ENCODE results near the gene HOXD9.

Gene HOXD9

GRCh38 chr2:176111846-176112374 is 10.6 kb upstream of the HOXD9 start:
- no peak for DNase-seq

GRCh38 chr2:176112375-176113302 is 9.9 kb upstream of the HOXD9 start:
- no peak for DNase-seq

DNA sequence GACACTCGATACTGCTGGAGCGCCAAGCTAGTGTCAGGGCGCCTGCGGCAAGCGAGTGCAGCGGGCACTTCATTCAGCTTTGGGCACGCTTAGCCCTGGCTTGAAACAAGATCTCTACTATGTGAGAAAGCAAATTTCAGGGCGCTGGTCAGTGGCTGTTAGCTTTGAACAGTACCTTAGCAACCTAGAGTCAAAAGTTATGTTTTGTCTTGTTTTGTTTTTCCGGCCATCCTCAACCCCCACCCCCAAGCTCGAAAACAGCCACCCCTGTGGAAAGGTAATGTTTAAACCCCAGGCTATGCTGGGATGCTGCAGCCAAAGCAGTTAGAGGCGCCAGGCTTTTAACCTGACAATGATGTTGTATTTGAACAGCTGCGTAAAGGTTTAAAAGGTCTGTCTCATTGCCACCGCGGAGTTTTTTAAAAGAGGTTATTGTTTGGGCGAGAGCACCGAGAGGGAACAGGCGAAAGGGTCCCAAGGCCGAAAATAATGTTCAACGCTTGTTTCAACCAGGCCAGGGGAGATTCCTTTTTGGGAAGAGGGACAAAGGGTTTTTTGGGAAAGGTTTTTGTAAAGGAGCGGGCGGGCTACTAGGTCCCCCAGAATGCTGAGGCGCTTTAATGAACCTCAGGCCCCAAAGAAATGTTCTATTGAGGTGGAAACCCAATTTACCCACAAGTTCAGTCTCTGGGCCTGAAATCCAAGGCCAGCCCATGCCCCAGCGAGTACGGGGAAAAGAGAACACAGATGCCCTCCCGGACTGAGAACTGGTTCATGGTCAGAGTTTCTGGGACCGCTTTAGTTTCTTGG is 8.2 kb upstream of the HOXD9 start:
- no peak for DNase-seq

- no peak for DNase-seq
Observed at GRCh38 chr2:176114930-176115625, 7.4 kb upstream of the HOXD9 start.

GRCh38 chr2:176115883-176116813 is 6.4 kb upstream of the HOXD9 start, which contains the start of gene HOXD10:
TSS of gene HOXD10 (plus strand) at chr2:176116778. CDS start at chr2:176116834, 56 bp downstream.
- DNase-seq, result no peak

DNA sequence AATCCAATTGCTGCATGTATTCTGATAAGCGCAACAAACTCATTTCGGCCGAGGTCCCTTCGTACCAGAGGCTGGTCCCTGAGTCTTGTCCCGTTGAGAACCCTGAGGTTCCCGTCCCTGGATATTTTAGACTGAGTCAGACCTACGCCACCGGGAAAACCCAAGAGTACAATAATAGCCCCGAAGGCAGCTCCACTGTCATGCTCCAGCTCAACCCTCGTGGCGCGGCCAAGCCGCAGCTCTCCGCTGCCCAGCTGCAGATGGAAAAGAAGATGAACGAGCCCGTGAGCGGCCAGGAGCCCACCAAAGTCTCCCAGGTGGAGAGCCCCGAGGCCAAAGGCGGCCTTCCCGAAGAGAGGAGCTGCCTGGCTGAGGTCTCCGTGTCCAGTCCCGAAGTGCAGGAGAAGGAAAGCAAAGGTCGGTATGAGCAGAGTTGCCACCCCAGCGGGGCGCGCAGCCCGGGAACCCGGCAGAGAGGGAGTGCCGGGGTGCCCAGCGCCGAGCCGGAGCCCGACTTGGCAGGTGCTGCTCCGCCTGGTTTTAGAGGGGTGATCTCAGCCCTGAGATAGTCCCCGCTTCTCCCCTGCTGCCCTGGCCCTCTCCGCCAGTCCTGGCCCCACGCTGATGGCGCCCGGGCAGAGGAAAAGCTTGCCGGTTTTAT is 5.2 kb upstream of the HOXD9 start:
- no peak for DNase-seq

DNA sequence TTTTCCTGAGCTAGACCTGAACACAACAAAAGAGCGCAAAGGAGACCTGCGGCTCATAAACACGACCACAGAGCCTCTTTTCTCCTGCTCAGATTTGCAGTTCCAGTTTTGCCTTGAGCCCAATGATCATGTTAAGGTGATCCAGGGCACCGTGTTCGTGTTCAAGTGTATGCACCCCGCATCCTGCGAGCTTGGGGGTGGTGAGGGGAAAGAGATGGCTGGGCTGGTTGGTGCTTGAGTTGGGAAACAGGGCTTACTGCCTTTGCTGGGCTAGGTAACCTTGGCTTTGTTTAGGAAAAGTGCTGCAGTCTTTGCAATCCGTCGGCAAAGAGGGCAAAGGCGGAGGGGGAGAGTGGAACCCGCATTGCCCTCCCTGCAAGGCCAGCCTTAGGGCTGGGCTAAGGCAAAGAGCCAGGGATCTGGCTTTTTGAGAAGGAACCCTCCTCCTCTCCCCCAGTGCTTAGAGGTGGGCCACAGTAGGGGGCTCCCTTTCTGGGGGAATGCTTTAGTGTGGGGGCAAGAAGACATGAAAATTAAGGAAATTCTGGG is 4.6 kb upstream of the HOXD9 start:
- DNase-seq, result no peak

DNA sequence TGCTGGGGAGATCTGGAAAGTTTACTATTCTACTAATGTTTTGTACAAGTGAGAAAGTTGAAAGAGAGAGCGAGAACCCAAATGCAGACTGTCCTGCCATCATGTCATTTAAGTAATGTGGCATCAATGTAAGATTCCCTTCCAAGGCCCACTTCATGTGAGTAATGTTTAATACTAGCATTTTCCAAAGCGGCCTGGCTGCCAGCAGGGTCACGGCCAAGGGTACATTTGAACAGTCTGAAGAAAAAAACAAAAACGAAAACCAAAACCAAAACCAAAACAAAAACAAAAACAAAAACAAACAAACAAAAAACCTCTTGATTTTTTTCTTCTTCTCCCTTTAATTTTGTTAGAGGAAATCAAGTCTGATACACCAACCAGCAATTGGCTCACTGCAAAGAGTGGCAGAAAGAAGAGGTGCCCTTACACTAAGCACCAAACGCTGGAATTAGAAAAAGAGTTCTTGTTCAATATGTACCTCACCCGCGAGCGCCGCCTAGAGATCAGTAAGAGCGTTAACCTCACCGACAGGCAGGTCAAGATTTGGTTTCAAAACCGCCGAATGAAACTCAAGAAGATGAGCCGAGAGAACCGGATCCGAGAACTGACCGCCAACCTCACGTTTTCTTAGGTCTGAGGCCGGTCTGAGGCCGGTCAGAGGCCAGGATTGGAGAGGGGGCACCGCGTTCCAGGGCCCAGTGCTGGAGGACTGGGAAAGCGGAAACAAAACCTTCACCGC is 3.7 kb upstream of the HOXD9 start:
- no peak for DNase-seq

GRCh38 chr2:176120364-176121189 is 1.9 kb upstream of the HOXD9 start:
- no peak for DNase-seq

- no peak for DNase-seq
Observed at GRCh38 chr2:176121190-176122051, 1.1 kb upstream of the HOXD9 start.

GRCh38 chr2:176122052-176122682 is 352 bp upstream of the HOXD9 start:
- no peak for DNase-seq

- DNase-seq, result no peak
Observed at GRCh38 chr2:176123411-176124109, 1.0 kb downstream of the HOXD9 start.

DNA sequence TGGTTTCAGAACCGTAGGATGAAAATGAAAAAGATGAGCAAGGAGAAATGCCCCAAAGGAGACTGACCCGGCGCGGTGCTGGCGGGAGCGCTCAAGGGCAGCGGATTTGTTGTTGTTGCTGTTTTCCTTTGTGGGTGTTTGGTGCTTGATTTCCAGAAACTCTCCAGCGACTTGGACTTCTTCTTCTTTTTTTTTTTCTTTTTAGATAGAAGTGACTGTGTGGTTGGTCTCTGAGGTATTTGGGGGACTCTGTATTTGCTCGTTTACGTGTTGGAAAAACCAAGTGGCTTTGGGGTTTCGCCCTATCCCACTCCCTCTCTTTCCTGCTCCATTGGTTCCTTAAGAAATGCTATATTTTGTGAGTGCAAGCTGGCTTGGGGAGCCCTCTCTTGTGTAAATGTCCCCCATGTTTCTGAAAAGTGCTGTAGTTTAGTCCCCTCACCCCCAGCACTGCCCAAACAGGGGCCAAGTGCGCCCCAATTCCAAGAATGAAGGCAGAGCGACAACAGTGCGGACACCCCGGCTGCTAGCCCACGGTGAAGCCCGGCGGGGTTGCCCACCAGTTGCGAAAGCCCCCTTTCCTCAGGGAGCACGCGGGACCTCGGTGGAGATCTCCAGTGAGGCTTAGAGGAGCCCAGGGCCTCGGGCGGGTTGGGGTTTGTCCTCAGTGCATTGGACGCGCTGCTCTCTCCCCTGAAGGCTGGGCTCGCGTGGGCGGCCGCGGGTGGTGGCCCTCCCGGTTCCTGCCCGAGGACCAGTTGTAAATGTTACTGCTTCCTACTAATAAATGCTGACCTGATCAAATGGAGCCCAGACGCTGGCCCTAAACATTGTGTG is 1.8 kb downstream of the HOXD9 start:
- no peak for DNase-seq

DNA sequence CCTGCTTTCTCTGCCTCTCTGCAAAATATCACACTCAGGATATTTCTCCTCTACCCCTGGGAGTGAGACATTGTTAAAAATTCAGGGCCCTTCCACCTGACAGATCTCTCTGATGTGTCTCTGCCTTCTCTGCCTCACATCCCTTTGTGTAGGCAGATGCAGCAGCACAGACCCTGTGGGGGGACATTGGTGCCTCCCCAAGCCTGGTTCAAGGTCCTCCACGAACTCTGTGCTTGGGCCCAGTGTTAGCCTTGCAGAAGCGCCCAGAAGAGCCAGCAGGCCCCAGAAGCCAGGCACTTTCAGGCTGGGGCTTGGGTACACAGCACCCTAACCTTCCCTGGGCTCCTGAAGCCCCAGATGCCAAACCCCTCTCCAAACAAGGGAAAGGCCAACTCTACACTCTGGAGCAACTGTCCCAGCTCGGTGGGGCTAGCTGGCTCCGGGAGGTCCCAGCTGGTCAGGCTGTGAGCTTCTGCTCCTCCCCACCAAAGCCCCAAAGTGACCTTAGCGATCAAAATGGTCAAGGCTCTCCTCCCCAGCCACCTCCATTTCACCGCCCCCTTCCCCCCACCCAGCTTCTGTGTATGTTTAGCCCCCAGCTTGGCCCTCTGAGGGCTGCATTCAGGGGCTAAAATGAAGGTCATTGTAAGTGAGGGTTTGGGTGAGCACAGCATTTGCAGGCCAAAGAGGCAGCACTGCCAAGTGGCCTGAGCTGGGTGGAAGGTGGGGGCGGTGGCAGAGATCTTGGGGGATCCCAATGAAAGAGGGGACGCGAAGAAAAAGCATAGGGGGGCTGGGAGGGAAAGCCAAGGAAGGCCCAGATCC is 2.6 kb downstream of the HOXD9 start:
- DNase-seq, result no peak

- DNase-seq, result no peak
Observed at GRCh38 chr2:176125772-176126054, 3.2 kb downstream of the HOXD9 start.

Measured in inflammatory macrophage treated with lipopolysaccharide for 1 hour (primary cell).